OCI-LY7 (cell line): ENCODE results near the gene GPR35.

Source experiments
- CTCF ChIP-seq: fragments of 200-600 bp; sonication (generic); conservative IDR thresholded peaks from 2 replicates; pipeline ENCODE4 v1.5.1; 2014; ENCODE audit warnings: mild to moderate bottlenecking, antibody characterized with exemption, low read length, moderate library complexity, mixed read lengths
- EZH2phosphoT487 ChIP-seq: fragments of 200-600 bp; sonication (generic); IDR thresholded peaks from 2 replicates; pipeline ENCODE4 v1.6.1; 2018; ENCODE audit warnings: low read depth, borderline replicate concordance, mild to moderate bottlenecking, mixed run types, antibody characterized with exemption, low read length, moderate library complexity, mixed read lengths

DNA sequence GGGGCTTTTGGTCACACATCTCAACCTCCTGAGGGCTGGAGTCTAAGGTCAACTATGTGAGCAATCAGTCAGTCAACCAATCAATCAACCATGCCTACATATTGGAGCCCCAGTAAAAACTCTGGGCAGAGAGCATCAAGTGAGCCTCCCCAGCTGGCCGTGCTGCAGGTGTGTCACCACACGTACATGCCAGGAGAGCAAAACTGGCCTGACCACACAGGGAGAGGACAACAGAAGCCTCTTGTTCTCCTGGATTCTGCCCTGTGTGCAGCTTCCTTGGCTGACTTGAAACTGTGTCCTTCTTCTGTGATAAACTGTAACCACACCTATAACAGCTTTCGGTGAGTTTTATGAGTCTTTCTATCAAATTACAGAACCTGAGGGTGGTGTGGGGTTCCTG, 25.9 kb downstream of the GPR35 start:
- no peak for TF ChIP-seq CTCF
- no peak for TF ChIP-seq EZH2phosphoT487
